ENCODE measurements around the gene DPCD.

Gene DPCD

GRCh38 chr10:101587725-101588653, at the start of gene DPCD, which contains the start of gene POLL:
Gene DPCD (plus strand): TSS chr10:101588321. CDS start chr10:101588337, 16 bp downstream.
Gene POLL (minus strand): TSS chr10:101588257. CDS start chr10:101587360, 897 bp downstream.
- peak; percentile 86 to 93 for DNase-seq

DNA sequence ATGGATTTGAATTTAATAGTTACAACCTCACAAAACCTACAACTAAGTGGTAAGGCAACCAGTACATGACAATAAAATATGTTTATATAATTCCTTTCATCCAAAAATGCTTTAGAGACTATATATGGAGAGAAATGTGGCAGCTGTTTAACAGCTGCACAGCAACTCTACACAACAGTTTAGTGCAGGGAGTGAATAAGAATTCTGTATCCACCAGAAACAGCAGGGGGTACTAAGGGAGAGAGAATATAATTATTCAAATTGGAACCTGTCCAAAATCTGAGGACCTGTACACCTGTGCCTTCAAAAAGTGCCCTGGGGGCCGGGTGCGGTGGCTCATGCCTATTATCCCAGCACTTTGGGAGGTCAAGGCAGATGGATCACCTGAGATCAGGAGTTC, 49.7 kb upstream of the DPCD start:
- DNase-seq = peak in 1 of 2 experiments; percentile 41

DNA sequence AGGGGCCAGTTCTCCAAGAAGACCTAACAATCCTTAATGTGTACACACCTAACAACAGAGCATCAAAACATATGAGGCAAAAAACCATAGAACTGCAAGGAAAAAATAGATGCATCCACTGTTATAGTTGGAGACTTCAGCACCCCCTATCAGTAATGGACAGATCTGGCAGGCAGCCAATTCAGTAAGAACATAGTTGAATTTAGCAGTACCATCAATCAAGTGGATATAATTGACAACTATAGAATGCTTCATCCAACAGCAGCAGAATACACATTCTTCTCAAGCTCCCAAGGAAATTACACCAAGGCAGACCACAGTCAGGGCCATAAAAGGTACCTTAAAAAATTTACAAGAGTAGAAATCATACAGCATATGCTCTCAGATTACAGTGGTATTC, 42.2 kb upstream of the DPCD start:
- DNase-seq = no peak

- DNase-seq = no peak
Observed at GRCh38 chr10:101550965-101551364, 37.2 kb upstream of the DPCD start.

DNA sequence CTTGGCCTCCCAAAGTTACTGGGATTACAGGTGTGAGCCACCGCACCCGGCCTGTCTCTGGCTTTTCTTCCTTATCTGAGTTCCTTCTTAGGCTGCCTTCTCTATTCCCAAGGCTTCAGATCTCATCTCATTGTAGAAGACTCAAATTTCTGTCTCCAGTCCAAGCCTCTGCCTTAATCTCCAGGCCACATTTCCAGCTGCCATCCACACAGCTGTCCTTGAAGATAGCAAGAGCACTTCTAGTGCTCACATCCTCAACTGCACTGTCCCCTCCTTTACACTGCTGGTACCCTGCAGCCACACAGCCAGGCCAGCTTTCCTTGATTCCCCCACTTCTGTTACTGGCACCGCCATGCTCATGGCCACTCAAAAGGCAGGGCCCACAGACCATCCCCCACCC, 35.7 kb upstream of the DPCD start:
- DNase-seq = no peak

DNA sequence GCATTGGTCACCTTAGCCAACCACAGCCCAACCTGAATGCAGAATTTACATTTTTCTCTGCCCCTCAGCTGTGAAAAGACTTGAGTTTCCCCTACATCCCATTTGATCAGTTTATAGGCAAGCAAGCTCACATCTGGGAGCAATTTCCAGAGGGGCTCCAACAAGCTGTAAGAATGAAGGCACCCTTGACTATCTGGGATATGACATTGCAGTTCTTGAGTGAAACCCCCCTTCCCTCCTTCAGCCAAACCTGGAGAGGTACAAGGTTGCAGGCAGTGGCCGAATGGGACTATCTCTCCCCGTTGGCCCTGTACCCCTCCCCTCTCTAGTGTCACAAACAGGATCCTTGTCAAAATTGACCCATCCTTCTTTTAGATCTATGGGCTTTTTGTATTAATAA, 30.6 kb upstream of the DPCD start:
- DNase-seq = no peak

DNA sequence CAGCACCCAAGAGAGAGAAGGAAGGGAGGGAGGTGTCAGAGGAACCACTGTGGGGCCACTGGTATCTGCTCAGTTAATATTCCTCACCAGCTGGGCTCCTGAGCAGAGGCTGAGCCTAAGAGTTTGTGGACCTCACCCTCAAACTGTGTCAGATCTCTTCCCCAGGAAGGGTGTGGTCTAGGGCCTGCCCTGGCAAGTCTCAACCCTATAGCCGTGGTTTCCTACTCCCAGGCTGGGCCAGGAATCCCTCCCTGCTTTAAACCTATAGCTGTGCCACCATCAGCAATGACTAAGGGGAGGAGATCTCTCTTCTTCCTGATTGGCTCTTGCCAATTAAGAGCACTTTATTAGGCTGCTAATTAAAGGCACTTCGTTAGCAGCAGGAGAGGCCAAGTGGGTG, 29.9 kb upstream of the DPCD start:
- no peak for DNase-seq

- DNase-seq = no peak
Observed at GRCh38 chr10:101558671-101559595, 29.2 kb upstream of the DPCD start.

- no peak for DNase-seq
Observed at GRCh38 chr10:101559596-101560297, 28.4 kb upstream of the DPCD start.

DNA sequence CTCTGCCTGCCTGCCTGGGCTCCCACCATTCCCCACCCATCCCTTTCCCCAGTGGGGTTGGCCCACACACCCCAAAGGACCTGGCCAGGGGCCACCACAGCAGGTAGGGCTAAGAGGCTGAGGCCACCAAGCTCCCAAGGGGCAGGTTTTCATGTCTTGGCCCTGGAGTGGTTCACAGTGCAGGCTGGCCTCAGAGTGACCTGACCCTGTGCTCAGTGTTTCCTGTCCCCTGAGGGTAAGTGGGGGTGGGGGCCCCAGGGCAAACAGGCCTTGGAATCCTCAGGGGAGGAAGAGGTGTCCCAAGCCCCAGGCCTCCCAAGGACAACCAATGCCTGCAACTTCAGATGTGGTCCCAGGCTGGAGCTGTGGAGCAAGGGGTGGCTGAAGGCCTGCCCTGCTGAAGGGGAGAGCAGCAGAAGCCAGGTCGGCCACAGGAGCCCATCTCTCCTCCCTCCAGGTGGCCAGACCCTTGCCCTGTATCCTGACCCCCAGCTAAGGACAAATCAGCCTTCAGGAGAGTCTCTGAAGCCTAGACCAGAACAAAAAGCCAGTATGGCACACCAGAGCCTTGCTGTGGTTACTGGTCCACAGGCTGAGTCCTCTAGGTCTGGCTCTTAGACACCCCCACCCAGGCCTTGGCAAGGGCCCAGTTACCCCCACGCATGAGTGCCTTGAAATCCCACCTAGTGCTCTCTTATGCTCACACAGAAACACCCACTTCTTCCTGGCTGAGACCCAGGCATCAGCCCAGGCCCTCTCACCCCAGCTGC, 27.6 kb upstream of the DPCD start:
- no peak for DNase-seq

GRCh38 chr10:101561068-101561915, 26.8 kb upstream of the DPCD start:
- DNase-seq = no peak

GRCh38 chr10:101562231-101562630, 25.9 kb upstream of the DPCD start:
- DNase-seq = no peak

- no peak for DNase-seq
Observed at GRCh38 chr10:101563007-101563406, 25.1 kb upstream of the DPCD start.

- DNase-seq = no peak
Observed at GRCh38 chr10:101563497-101564040, 24.6 kb upstream of the DPCD start.

DNA sequence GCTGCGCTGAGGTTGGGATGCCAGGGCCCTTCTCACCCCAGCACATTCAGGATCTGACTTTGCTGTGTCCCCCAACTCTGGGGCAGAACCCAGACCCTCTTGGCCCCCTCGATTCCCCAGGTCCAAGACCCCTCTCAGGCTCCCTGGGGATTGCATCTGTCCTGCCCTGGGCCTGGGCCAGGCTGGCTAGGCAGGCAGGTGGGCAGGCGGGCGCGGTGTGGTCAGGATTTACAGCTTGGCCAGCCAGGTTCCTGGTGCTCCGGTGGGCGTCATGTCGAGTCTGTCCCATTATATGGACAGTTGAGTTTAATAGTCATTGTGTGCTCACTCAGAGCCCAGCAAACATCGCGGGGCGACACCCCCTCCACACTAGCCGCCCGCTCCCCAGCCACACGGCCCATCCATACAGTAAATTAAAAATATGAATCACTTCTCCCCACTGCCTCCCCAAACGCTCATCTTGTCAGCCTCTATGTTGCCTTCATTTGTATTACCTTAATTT, 23.6 kb upstream of the DPCD start:
- no peak for DNase-seq

- DNase-seq = no peak
Observed at GRCh38 chr10:101565370-101565900, 22.7 kb upstream of the DPCD start.

GRCh38 chr10:101565936-101566332, 22.2 kb upstream of the DPCD start:
- DNase-seq = peak in 1 of 2 experiments; percentile 32

GRCh38 chr10:101566333-101567164, 21.6 kb upstream of the DPCD start:
- DNase-seq = peak; percentile 69 to 77

Data from NCI-H2081 (cell line).